Putamen (tissue), 1 donor: Measurements from ENCODE around the gene LRRC49.
"Not testable (repeated sequence)": the region's sequence is repeated elsewhere in the genome, so short reads cannot be mapped to it uniquely, and the experiment has no call there.

Source experiments
- DNase-seq: peaks from one replicate; pipeline ENCODE4 v3.0.0-alpha.2; 2016; ENCODE audit warnings: low spot score

Gene LRRC49

DNA sequence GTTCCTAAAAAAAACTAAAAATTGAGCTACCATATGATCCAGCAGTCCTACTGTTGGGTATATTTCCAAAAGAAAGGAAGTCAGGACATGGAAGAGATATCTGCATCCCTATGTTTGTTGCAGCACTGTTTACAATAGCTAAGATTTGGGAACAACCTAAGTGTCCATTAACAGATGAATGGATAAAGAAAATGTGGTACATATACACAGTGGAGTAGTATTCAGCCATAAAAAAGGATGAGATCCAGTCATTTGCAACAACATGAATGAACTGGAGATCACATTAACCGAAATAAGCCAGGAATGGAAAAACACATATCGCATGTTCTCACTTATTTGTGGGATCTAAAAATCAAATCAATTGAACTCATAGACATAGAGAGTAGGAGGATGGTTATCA, 29.5 kb downstream of the LRRC49 start:
- no peak for DNase-seq

GRCh38 chr15:70923311-70924080, 30.9 kb downstream of the LRRC49 start:
- no peak for DNase-seq

DNA sequence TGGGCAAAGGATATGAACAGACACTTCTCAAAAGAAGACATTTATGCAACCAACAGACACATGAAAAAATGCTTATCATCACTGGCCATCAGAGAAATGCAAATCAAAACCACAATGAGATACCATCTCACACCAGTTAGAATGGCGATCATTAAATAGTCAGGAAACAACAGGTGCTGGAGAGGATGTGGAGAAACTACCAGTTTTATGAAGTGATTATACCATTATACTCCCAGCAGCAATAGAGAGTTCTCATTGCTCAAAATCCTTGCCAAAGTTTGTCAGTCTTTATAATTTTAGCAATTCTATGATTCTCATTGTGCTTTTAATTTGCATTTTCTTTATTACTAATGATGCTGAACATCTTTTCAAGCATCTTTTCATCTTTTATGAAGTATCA, 34.3 kb downstream of the LRRC49 start:
- DNase-seq = not testable (repeated sequence)

DNA sequence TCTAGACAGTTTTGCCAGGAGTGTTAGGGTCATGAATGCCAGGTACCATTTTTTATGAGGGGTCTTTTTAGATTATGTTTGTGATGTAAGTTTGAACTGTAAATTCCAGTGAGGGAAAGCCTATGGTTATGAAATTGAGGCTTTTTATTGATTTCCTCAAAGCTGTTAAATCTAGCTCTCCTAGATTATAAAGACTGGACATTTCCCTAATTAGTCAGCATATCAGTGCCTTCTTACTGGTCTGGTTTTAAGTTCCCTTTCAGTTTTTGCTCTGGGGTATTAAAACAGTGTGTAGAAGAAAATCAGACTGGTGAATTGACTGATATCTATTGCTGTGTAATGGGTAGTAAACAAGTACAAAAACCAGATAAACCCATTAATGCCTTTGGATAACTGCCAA, 39.2 kb downstream of the LRRC49 start:
- DNase-seq = no peak

DNA sequence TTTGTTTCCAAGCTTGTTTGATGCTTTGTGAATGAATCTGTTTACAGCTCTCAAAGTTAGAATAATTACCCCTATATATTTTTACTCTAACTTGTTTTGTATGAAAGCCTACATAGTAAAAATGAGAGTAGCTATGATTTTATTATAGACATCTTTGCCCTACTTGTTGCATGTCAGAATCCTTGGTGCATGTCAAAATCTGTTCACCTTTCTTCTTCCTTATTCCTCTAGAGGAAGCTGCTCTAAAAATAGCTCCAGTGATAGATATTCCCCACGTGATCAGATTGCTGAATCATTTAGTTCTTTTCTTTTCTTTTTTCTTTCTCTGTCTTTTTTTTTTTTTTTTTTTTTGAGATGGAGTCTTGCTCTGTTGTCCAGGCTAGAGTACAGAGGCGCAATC, 39.8 kb downstream of the LRRC49 start:
- DNase-seq = no peak

- no peak for DNase-seq
Measured at GRCh38 chr15:70933411-70933810, 40.8 kb downstream of the LRRC49 start.

DNA sequence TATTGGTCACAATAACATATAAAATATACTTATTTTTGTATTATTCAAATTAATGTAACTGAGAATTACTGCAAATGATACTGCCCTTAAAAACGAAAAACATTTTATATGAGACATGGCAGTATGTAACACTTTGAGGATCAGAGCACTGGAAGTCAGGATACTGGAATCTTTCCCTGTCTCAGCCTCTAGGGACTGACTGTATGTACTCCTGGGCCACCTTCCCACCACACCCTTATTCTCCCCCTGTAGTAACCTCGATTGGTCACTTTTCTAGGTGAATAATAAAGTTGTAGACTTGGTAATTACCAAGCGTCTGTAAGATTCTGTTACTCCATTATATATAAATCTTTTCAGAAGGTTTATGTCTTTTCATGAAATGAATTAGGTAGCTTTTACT, 43.0 kb downstream of the LRRC49 start:
- DNase-seq = no peak

DNA sequence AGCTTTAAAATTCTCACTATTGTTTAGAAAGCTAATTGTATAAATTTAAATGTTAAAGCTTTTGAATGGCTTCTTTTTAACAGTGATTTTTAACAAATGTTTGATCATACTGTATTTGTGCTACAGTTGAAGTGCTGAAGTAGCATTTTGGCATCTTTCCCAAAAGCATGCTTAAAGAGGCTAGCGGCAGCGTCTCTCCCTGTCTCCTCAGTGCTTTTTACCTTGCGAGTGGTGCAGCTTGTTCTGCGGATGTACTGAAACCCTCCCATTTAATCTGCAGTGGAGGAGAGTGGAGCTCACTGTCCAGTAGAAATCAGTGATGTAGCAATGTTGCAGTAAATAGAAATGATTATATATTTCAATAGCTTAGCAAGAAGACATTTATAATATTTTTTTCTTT, 43.7 kb downstream of the LRRC49 start:
- DNase-seq = peak; percentile 7

DNA sequence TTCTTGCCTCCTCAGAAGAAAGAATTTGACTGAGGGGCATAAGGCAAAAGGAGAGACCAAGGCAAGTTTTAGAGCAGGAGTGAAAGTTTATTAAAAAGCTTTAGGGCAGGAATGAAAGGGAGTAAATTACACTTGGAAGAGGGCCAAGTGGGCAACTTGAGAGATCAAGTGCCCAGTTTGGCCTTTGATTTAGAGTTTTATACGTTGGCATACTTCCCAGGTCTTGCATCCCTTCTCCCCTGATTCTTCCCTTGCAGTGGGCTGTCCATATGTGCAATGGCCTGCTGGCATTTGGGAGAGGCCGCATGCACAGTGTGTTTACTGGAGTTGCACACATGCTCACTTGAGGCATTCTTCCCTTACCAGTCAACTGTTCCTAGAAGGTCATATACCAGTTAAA, 50.7 kb downstream of the LRRC49 start:
- DNase-seq = not testable (repeated sequence)

DNA sequence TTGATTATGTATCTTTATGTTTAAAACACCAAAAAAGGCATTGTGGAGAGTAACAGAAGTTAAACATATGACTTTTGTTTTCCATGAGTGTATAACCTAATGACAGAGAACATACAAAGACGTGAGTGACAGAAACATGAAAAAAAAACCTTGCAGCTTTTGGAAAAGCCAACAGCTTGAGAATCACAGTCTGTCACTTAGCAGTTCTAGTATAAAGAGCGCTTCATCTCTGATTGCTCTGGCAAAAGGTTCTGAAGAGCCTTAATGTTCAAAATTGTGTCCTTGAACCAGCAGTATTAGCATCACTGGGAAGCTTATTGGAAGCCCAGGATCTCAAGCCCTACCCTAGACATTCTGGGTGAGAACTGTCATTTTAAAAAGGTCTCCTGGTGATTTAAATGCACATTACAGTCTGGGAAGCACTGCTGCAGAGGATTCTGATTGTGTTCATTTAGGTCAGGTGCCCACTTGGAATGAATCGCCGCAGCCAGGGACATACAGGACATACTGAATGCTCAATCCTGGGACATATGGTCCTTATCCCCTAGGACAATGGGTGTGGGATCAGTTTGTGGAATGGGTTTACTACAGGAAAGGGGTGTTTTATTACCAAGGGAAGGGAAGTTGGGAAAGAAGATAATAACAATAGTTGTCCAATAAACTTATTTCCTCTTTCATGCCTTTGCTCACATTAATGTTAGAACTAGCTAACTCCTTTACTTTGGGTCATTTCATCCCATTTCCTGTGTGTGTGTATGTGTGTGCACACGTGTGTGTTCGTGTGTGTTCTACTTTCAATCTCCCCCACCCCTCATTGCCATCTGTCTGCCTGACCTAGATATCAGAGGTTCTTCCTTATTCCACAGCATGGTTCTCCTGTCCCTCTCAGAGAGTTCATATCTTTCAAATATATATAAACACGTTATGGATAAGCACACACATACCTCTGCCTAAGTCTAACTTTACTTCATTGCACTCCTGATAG, 55.0 kb downstream of the LRRC49 start:
- no peak for DNase-seq

- no peak for DNase-seq
Measured at GRCh38 chr15:70950953-70951352, 58.3 kb downstream of the LRRC49 start.

DNA sequence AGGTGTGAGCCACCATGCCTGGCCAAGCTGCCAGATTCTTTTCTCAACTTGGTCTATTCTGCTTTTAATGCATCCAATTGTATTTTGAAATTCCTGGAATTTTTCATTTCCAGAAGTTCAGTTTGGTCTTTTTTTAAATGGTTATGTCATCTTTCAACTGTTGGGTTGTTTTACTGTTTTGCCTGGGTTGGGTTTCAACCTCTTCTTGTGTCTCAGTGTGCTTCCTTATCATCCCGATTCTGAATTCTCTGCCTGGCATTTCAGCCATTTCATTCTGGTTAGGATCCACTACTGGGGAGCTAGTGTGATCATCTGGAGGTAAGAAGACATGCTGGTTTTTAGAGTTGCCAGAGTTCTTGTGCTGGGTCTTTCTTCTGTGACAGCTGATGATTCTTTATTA, 61.5 kb downstream of the LRRC49 start:
- DNase-seq = no peak

GRCh38 chr15:70954733-70955132, 62.1 kb downstream of the LRRC49 start:
- DNase-seq = no peak

DNA sequence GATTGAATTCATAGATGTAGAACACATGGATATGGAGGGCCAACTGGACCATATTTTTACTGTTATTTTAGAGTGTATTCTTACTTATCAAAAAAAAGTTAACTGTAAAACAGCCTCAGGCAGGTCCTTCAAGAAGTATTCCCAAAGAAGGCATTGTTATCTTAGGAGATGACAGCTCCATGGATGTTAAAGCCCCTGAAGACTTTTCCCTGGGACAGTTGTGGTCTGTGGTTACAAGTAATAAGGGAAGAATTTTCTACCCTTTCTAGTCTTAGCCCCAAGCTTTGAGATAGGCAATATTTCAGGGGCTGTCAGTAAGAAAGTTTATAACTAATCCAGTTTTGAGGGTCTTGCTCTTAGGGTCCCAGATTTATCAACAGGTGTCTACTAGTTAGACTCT, 62.5 kb downstream of the LRRC49 start:
- DNase-seq = no peak

DNA sequence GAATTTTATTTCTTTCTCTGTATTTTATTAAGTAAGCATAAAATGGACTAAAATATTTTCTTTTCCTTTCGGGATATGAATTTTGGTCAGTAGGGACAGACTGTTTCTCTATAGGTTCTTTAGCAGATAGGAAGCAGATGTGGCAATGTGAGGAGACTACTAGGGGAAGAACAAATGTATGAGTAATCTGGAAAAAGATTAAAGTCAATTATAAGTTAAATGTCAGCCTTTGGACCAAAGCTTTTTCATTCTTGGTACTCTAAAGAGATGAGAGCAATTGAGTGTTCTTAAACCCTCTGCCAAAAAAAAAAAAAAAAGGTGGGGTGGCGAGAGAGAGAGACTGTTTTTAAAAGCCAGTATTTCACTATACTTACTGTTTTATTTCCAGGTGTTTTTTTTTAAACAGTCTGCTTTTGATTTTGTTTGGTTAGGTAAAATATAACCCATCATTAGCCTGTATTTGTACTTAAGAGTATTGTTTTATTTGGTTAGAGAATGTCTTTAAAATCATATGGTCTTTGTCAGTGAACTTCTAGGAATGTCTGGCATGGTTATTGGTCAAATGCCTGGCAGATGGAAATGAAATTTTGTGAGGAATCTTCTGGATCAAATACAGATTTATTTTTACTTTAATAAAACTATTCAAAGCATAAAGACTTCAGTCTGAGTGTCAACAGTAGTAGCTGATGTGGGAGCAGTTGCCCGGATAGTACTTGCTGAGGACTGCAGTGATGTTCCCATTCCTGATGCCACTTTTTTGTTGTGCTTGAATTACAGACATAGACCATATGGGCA, 63.8 kb downstream of the LRRC49 start:
- no peak for DNase-seq

- no peak for DNase-seq
Measured at GRCh38 chr15:70962084-70962483, 69.5 kb downstream of the LRRC49 start.

DNA sequence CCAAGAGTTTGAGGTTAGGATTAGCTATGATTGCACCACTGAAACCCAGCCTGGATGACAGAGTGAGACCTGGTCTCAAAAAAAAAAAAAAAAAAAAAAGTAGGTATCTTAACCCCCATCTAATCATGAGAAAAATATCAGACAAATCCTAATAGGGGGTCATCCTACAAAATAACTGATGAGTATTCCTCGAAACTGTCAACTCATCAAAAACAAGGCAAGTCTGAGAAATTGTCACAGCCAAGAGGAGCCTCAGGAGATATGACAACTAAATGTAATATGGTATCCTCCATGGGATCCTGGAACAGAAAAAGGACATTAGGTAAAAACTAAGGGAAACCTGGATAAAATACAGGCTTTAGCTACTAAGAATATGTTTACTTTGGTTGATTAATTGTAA, 70.6 kb downstream of the LRRC49 start:
- DNase-seq = no peak

DNA sequence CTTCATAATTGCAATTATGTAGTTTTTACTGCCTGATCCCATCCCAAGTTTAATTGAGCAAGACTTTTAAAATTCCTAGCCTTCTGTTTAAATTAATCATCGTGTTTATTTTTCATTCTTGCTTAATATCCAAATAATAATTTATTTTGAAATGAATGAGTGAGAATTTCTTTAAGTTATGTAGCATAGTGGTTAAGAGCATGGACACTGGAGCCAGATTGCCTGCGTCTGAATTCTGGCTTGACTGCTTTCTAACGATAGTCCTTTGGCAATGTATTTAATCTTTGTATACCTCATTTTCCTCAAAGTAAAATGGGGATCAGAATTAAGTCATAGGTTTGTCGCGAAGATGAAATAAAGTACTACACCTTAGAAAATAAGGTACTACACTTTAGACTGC, 71.4 kb downstream of the LRRC49 start:
- DNase-seq = no peak

DNA sequence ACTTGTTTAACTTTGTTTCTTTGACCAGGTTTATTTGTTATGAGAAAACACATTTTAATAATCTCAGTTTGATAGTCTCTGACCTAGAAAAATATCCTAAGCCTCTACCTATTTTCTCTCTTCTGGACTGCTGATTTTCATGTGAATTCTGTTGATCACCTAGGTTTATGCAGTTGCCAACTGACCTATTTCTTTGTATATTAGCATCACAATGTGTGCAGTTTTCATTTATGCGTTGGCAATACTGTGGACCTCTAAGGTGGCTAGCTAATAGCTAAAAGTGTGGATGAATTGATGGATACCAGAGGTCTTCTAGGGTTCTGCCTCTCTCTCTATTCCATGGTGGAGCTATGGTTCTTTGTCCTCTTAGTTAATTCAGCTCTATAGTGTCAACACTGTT, 72.1 kb downstream of the LRRC49 start:
- no peak for DNase-seq

GRCh38 chr15:70967646-70968045, 75.0 kb downstream of the LRRC49 start:
- no peak for DNase-seq

DNA sequence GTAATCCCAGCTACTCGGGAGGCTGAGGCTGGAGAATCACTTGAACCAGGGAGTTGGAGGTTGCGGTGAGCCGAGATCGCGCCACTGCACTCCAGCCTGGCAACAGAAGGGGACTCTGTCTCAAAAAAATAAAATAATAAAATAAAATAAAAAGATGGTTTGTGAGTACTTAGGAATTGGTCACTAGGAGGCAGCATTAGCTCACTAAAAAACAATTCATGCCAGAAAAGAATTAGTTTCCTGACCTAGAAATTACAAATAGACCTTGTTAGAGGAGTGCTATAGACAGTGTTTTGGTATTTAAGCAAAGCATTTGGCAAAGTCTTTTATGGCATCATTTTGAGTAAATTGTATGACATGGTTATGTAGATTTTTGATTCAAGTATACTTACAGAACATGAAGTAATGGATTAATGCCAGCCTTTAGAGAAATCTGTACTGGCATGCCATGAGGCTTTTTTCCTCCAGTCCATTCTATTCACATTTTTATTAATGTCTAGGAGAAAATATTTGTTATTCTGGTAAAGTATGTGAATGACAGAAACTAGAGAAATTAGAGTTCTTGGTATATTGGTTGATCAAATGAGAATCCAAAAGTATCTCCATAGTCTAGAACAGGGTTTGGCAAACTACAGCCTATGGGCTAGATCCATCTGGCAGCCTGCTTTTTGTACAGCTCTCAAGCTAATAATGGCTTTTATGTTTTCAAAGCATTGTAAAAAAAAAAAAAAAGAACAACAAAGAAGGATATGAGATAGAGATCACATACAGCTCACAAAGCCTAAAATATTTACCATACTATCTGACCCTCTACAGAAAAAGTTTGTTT, 81.6 kb downstream of the LRRC49 start:
- peak; percentile 0 for DNase-seq
